Dendritic cell treated with granulocyte-macrophage colony-stimulating factor and Interleukin-4, amounts not matched to agents 40 ng/mL and 50 ng/mL, for 4 days (primary cell): ENCODE results near the gene COX6A1.
A peak's percentile ranks its signal among the peaks of the same experiment; 100 is the strongest.

Experiments used
- H3K27ac Mint-ChIP-seq: one replicate; pipeline ENCODE4 v1.8.0; 2022; ENCODE audit warnings: mild to moderate bottlenecking, mixed read lengths
- H3K27me3 Mint-ChIP-seq: one replicate; pipeline ENCODE4 v1.8.0; 2022; ENCODE audit warnings: mild to moderate bottlenecking, mixed read lengths
- H3K36me3 Mint-ChIP-seq: one replicate; pipeline ENCODE4 v1.8.0; 2022; ENCODE audit warnings: low read depth, mixed read lengths
- H3K4me1 Mint-ChIP-seq: one replicate; pipeline ENCODE4 v1.8.0; 2022; ENCODE audit warnings: low read depth, mixed read lengths
- H3K4me3 Mint-ChIP-seq: one replicate; pipeline ENCODE4 v1.8.0; 2022; ENCODE audit warnings: mild to moderate bottlenecking, moderate library complexity, mixed read lengths
- H3K9me3 Mint-ChIP-seq: one replicate; pipeline ENCODE4 v1.8.0; 2022; ENCODE audit warnings: mixed read lengths
- intact Hi-C: fragments of 100-400 bp; cut with micrococcal nuclease; formaldehyde crosslinking; loops from one replicate; pipeline ENCODE4 v1.15.0; 2022

Gene COX6A1

DNA sequence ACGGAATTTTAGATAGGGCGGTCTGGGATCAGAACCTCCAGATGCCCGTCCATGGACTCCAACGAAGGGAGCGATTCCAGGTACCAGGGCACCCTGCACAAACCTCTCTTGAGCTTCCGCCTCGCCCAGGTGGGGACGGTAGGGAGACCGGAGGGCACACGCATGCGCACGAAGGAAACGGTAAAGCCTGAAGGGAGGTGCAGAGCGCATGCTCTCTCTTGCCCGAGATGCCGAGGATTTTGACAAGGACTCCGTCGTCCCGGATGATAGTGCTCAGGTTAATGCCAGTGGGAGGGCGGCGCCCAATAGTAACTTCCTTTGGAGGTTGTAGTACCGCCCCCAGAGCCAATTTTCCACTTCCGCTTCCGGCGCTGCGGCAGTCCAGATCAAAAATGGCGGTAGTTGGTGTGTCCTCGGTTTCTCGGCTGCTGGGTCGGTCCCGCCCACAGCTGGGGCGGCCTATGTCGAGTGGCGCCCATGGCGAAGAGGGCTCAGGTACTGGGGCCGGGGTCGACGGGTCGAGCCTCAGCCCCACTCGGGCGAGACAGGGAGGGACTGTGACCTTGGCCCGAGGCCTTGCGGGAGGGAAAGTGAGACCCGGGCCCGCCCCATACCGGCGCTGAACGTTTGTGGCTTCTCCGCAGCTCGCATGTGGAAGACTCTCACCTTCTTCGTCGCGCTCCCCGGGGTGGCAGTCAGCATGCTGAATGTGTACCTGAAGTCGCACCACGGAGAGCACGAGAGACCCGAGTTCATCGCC, at the start of gene COX6A1:
COX6A1 (plus strand) TSS at position 379 of the 760 bp plus-strand sequence; CDS start at position 393, 14 bp downstream.
- Mint-ChIP-seq H3K27ac (peak within 1 kb of the TSS; percentile 96), H3K4me3 (peak within 1 kb of the TSS; percentile 98), H3K27me3 (peaks cover under 1% of the 10 kb centered on the region), H3K9me3 (no peaks in the 10 kb centered on the region), H3K36me3 (peaks cover 47% of the 10 kb centered on the region), H3K4me1 (peaks cover 12% of the 10 kb centered on the region)
- intact Hi-C loops, result loop anchor here (2.0 to 10.0 kb wide), 2 partner anchors 59 to 113 kb away; partner anchors contain the start of genes DYNLL1 and PLA2G1B

DNA sequence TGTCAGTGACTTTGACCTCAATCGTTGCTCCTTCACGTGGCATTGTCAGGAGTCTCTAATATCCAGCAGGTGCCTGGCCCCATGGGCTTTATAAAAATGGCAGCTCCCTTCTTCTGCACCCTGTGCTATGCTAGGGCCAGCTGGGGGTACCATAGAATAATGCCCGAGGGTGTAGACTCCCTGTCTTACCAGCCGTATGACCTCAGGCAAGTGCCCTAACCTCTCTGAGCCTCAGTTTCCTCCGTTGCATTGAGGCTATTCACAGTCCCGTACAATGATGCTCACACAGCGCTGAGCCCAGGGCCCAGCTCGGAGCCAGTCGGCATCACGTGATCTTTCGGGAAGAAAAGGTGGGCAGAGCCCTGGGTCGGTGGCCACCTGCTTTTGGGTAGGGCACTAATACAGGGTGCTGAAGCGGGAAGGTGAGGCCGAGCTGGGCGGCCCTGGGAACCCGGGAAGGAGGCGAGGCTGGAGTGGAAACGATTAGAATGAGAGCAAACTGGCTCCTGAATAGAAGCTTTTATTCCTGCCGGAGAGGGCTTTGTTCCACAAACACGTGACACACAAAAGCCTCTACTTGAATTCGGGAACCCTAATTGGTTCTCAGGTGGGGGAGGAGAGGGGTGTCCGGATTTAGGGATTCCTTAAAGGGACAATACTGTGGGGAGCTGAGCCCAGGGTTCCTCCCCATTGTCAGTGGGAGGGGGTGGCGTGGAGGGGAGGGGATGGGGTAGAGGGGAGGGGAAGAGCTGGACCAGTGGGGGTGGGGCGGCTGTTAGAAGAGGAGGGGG, 49.0 kb upstream of the COX6A1 start:
- Mint-ChIP-seq H3K4me3 (no peak overlapping the region), H3K4me1 (no peaks in the 10 kb centered on the region), H3K27me3 (peaks cover 43% of the 10 kb centered on the region), H3K27ac (no peak overlapping the region), H3K36me3 (no peaks in the 10 kb centered on the region), H3K9me3 (no peaks in the 10 kb centered on the region)
- intact Hi-C loops, result no loop called here

- H3K36me3 Mint-ChIP-seq, result no peaks in the 10 kb centered on the region
- H3K27ac Mint-ChIP-seq, result no peak overlapping the region
- H3K27me3 Mint-ChIP-seq, result peaks cover 59% of the 10 kb centered on the region
- H3K4me1 Mint-ChIP-seq, result no peaks in the 10 kb centered on the region
- H3K4me3 Mint-ChIP-seq, result no peak overlapping the region
- intact Hi-C loops, result no loop called here
- H3K9me3 Mint-ChIP-seq, result no peaks in the 10 kb centered on the region
Measured at GRCh38 chr12:120390540-120391120, 47.3 kb upstream of the COX6A1 start.

GRCh38 chr12:120394483-120395367, 43.2 kb upstream of the COX6A1 start:
- intact Hi-C loops, result no loop called here
- Mint-ChIP-seq H3K36me3 (no peaks in the 10 kb centered on the region), H3K27me3 (peaks cover 58% of the 10 kb centered on the region), H3K9me3 (no peaks in the 10 kb centered on the region), H3K4me1 (no peaks in the 10 kb centered on the region), H3K27ac (no peak overlapping the region), H3K4me3 (no peak overlapping the region)

- intact Hi-C loops, result no loop called here
- Mint-ChIP-seq H3K9me3 (no peaks in the 10 kb centered on the region), H3K4me1 (no peaks in the 10 kb centered on the region), H3K36me3 (no peaks in the 10 kb centered on the region), H3K27me3 (peaks cover 54% of the 10 kb centered on the region), H3K27ac (no peak overlapping the region), H3K4me3 (no peak overlapping the region)
Measured at GRCh38 chr12:120397824-120398540, 39.9 kb upstream of the COX6A1 start.

DNA sequence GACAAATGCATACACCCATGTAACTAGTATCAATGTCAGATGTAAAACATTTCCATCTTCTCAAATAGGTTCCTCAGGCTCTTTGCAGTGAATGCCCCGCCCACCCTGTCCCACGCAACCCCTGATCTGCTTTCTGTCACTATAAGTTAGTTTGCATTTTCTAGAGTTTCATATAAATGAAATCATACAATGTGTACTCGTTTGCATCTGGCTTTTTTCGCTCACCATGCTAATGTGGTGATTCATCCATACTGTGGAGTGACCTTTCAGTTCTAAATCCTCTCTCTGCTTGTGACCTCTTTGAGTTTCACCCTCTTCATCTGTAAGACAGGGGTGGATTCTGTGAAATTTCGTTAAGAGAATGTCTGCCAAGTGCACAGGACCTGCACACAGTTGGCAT, 38.4 kb upstream of the COX6A1 start:
- Mint-ChIP-seq H3K9me3 (no peaks in the 10 kb centered on the region), H3K36me3 (no peaks in the 10 kb centered on the region), H3K27ac (no peak overlapping the region), H3K27me3 (peaks cover 42% of the 10 kb centered on the region), H3K4me1 (no peaks in the 10 kb centered on the region), H3K4me3 (no peak overlapping the region)
- intact Hi-C loops, result no loop called here

DNA sequence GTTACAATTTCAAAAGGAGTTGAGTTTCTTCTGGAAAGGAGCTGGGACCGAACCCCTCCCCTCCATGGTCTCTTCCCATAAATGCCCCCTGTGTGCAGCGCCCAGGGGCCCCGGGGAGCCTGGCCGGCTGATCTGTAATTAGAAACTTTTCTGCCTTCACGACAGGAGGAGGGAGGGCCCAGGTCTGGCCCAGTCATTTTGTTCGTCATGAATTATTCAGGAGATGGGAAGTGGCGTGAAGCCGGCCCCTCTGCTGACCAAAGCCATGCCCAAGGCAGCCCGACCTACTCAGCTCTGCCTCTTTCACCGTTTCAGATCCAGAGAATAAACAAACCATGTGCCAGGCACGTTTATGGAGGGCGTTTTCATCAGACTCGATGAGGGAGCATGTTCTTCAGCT, 35.7 kb upstream of the COX6A1 start:
- H3K36me3 Mint-ChIP-seq, result no peaks in the 10 kb centered on the region
- peaks cover 21% of the 10 kb centered on the region for H3K27me3 Mint-ChIP-seq
- H3K9me3 Mint-ChIP-seq, result no peaks in the 10 kb centered on the region
- H3K4me3 Mint-ChIP-seq, result no peak overlapping the region
- intact Hi-C loops, result no loop called here
- H3K27ac Mint-ChIP-seq, result no peak overlapping the region
- no peaks in the 10 kb centered on the region for H3K4me1 Mint-ChIP-seq

GRCh38 chr12:120403869-120404268, 34.0 kb upstream of the COX6A1 start:
- Mint-ChIP-seq H3K4me1 (no peaks in the 10 kb centered on the region), H3K9me3 (no peaks in the 10 kb centered on the region), H3K27ac (no peak overlapping the region), H3K27me3 (peaks cover 13% of the 10 kb centered on the region), H3K36me3 (no peaks in the 10 kb centered on the region), H3K4me3 (no peak overlapping the region)
- intact Hi-C loops, result no loop called here

DNA sequence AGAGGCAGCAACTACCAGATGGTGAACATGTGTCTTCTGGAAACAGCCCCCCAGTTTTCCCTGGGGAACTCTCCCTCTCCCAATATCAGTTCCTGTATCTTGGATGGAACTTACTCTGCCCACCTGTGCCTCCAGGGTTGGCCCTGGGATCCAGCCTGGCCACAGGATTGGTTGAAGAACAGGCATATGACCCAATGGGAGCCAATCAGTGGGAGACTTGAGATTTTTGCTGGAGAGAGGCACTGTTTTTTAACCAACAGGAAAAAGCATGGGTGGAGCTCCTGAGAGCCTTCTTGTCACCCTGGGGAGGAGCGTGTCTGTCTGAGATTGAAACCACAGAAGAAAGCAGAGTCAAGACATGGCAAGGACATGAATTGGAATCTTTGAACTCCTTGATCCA, 33.6 kb upstream of the COX6A1 start:
- H3K27ac Mint-ChIP-seq, result no peak overlapping the region
- H3K36me3 Mint-ChIP-seq, result no peaks in the 10 kb centered on the region
- H3K9me3 Mint-ChIP-seq, result no peaks in the 10 kb centered on the region
- no peak overlapping the region for H3K4me3 Mint-ChIP-seq
- H3K27me3 Mint-ChIP-seq, result peaks cover 13% of the 10 kb centered on the region
- no peaks in the 10 kb centered on the region for H3K4me1 Mint-ChIP-seq
- intact Hi-C loops, result no loop called here

GRCh38 chr12:120406069-120406468, 31.8 kb upstream of the COX6A1 start:
- intact Hi-C loops, result no loop called here
- H3K9me3 Mint-ChIP-seq, result no peaks in the 10 kb centered on the region
- H3K4me1 Mint-ChIP-seq, result no peaks in the 10 kb centered on the region
- peaks cover 7% of the 10 kb centered on the region for H3K27me3 Mint-ChIP-seq
- no peak overlapping the region for H3K27ac Mint-ChIP-seq
- no peaks in the 10 kb centered on the region for H3K36me3 Mint-ChIP-seq
- H3K4me3 Mint-ChIP-seq, result no peak overlapping the region

GRCh38 chr12:120406553-120406952, 31.4 kb upstream of the COX6A1 start:
- H3K27ac Mint-ChIP-seq, result no peak overlapping the region
- intact Hi-C loops, result no loop called here
- H3K4me3 Mint-ChIP-seq, result no peak overlapping the region

DNA sequence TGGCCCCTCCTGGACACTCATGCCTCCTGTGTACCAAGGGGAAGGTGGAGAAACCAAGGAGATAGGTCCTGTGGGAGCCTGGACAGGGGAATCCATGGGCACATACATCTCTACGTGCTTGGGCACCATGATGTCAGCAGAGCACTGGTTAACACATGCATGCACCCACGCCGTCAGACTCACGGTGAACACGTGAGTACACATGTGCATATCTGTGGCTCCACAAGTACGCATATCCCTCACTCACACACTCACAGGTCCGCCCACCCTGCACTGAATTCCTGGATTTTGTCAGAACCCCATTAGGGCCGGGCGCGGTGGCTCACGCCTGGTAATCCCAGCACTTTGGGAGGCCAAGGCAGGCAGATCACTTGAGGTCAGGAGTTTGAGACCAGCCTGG, 29.1 kb upstream of the COX6A1 start:
- Mint-ChIP-seq H3K36me3 (no peaks in the 10 kb centered on the region), H3K9me3 (no peaks in the 10 kb centered on the region)

More at GRCh38 chr12:120406553-120406952, 31.4 kb upstream of the COX6A1 start:
- Mint-ChIP-seq H3K9me3 (no peaks in the 10 kb centered on the region), H3K4me1 (no peaks in the 10 kb centered on the region), H3K27me3 (peaks cover 7% of the 10 kb centered on the region), H3K36me3 (no peaks in the 10 kb centered on the region)

DNA sequence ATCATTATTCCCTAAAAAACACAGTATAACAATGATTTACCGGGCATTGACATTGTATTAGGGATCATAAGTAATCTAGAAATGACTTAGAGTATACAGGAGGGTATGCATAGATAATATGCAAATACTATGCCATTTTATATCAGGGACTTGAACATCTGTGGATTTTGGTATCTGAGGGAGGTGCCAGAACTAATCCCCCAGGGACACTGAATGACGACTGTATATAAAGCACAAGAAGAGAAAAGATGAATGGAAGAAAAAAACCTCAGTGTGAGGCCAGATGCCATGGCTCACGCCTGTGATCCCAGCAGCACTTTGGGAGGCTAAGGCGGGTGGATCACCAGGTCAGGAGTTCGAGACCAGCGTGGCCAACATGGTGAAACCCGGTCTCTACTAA, 25.5 kb upstream of the COX6A1 start:
- Mint-ChIP-seq H3K9me3 (no peaks in the 10 kb centered on the region), H3K27ac (no peak overlapping the region), H3K4me3 (no peak overlapping the region), H3K27me3 (peaks cover 4% of the 10 kb centered on the region), H3K4me1 (no peaks in the 10 kb centered on the region), H3K36me3 (no peaks in the 10 kb centered on the region)
- intact Hi-C loops, result no loop called here

More for the DNA sequence above, 29.1 kb upstream of the COX6A1 start:
- peaks cover 6% of the 10 kb centered on the region for H3K27me3 Mint-ChIP-seq
- no peaks in the 10 kb centered on the region for H3K4me1 Mint-ChIP-seq
- no peak overlapping the region for H3K27ac Mint-ChIP-seq
- intact Hi-C loops, result no loop called here
- no peak overlapping the region for H3K4me3 Mint-ChIP-seq
